GM13976 (cell line): ENCODE results near the gene KCNQ5.

Experiments used
- DNase-seq: peaks from one replicate; pipeline ENCODE4 v3.0.0; 2012; ENCODE audit warnings: low spot score
- in situ Hi-C: fragments of 300-500 bp; cut with MboI; formaldehyde crosslinking; loops from one replicate; pipeline ENCODE4 v1.12.0; 2022; ENCODE audit warnings: low sequenced_read_pairs, mixed read lengths, inconsistent platforms; ENCODE audit not compliant: unreplicated experiment
- TF ChIP-seq, protein P1 (sequence below): IDR thresholded peaks from 2 replicates; pipeline ENCODE4 v1.5.1; 2012; ENCODE audit warnings: borderline replicate concordance, mild to moderate bottlenecking; ENCODE audit not compliant: insufficient read depth; ENCODE audit errors: extremely low read depth, missing control alignments, control extremely low read depth

Gene KCNQ5

DNA sequence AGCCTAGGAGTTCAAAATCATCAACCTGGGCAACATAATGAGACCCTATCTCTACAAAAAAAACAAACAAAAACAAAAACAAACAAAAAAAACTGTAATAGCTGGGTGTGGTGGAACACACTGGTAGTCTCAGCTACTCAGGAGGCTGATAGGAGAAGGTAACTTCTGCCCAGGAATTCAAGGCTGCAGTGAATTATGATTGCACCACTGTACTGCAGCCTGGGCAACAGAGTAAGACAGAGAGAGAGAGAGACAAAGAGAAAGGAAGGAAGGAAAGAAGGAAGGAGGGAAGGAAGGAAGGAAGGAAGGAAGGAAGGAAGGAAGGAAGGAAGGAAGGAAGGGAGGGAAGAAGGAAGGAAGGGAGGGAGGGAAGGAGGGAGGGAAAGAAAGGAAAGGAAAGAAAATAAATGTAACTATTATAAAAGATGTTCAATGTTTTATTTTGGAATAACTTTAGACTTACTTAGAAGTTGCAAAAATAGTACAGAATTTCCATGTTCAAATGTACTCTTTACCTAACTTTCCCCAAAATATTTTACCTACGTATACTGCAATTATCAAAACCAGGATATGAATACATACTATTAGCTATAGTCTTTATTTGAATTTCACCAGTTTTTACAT, 428.2 kb downstream of the KCNQ5 start:
- in situ Hi-C loops: no loop called here
- no peak for DNase-seq
- TF ChIP-seq, protein P1, sequence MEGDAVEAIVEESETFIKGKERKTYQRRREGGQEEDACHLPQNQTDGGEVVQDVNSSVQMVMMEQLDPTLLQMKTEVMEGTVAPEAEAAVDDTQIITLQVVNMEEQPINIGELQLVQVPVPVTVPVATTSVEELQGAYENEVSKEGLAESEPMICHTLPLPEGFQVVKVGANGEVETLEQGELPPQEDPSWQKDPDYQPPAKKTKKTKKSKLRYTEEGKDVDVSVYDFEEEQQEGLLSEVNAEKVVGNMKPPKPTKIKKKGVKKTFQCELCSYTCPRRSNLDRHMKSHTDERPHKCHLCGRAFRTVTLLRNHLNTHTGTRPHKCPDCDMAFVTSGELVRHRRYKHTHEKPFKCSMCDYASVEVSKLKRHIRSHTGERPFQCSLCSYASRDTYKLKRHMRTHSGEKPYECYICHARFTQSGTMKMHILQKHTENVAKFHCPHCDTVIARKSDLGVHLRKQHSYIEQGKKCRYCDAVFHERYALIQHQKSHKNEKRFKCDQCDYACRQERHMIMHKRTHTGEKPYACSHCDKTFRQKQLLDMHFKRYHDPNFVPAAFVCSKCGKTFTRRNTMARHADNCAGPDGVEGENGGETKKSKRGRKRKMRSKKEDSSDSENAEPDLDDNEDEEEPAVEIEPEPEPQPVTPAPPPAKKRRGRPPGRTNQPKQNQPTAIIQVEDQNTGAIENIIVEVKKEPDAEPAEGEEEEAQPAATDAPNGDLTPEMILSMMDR: no peak

- TF ChIP-seq, protein P1: no peak
- in situ Hi-C loops: no loop called here
- DNase-seq: no peak
These were observed 428.8 kb downstream of the KCNQ5 start for GRCh38 chr6:73050706-73051105.

DNA sequence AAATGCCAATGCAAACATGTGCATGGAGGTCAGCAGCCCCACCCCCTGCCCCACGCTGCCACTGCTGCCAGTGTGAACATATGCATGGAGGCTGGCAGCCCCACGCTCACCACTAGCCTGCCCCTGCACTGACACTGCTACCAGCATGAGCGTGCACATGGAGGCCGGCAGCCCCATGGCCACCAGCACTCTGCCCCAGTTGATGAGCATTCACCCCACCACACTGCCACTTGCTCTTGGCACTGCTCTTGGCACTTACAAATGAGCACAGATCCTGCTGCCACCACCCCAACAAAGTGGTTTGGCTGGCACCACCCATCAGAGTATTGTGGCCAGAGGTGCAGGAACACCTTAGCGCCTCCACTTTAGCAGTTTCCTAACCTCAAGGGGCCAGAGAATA, 429.3 kb downstream of the KCNQ5 start:
- DNase-seq: no peak
- TF ChIP-seq, protein P1: no peak
- in situ Hi-C loops: no loop called here

GRCh38 chr6:73054958-73055357, 433.1 kb downstream of the KCNQ5 start:
- DNase-seq: no peak
- TF ChIP-seq, protein P1: no peak
- in situ Hi-C loops: no loop called here

DNA sequence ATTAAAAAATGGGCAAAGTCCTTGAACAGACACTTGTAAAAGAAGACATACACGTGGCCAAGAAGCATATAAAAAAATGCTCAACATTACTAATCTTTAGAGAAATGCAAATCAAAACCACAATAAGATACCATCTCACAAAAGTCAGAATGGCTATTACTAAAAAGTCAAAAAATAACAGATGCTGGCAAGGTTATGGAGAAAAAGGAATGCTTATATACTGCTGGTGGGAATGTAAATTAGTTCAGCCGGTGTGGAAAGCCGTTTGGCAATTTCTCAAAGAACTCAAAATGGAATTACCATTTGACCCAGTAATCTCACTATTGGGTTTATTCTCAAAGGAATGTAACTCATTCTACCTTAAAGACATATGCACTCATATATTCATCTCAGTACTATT, 436.9 kb downstream of the KCNQ5 start:
- TF ChIP-seq, protein P1: no peak
- no peak for DNase-seq
- in situ Hi-C loops: no loop called here

- TF ChIP-seq, protein P1: no peak
- in situ Hi-C loops: no loop called here
These were observed 440.3 kb downstream of the KCNQ5 start for GRCh38 chr6:73062130-73062529.

More at GRCh38 chr6:73062130-73062529, 440.3 kb downstream of the KCNQ5 start:
- no peak for DNase-seq
